ENCODE data around the gene MRM3.
"Not testable (repeated sequence)": the region's sequence is repeated elsewhere in the genome, so short reads cannot be mapped to it uniquely, and the experiment has no call there.

MRM3 gene, protein sequence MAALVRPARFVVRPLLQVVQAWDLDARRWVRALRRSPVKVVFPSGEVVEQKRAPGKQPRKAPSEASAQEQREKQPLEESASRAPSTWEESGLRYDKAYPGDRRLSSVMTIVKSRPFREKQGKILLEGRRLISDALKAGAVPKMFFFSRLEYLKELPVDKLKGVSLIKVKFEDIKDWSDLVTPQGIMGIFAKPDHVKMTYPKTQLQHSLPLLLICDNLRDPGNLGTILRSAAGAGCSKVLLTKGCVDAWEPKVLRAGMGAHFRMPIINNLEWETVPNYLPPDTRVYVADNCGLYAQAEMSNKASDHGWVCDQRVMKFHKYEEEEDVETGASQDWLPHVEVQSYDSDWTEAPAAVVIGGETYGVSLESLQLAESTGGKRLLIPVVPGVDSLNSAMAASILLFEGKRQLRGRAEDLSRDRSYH
- 16.2 to 40.3 (median 20.0) reads per million in 3 experiments for total RNA-seq

DNA sequence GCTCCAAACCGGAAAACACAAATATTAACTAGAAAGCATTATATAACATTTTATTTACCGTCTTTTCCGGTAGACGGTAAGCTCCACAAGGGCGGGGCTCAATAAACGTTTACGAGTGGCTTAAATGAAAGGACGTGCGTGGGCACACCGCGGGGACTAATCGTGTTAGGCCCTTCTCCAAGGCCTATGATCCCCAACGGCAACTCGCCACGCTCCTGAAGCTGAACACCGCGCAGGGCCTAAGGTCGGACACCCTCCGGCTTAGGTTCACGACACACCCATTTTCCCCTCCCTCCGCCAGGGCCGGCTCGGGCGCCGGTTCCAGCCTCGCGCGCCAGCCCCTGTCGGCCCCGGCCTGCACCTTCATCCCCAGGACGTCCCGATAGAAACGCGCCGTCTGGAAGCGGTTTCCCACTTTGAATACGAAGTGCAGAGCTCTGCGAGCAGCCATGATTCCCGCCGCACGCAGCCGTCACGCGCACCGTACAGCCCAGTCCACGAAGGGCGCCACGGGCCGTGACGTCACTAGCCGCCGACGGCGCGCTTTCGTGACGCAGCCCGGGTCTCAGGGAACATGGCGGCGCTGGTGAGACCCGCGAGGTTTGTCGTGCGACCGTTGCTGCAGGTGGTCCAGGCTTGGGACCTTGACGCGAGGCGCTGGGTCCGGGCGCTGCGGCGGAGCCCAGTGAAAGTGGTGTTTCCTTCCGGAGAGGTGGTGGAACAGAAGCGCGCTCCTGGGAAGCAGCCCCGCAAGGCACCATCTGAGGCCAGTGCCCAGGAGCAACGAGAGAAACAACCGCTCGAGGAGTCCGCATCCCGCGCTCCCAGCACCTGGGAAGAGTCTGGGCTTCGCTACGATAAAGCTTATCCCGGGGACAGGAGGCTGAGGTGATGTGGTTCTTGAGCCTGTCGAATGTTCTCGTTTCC lies at the start of gene MRM3, which contains the start of gene GLOD4:
Gene MRM3, plus strand, starts transcription at position 549 of the 927 bp plus-strand sequence. Its CDS starts 26 bp downstream, at position 575.
Gene GLOD4, minus strand, starts transcription at position 476 of the 927 bp plus-strand sequence. Its CDS starts 25 bp downstream, at position 451.
- peak; percentile 93 for DNase-seq

DNA sequence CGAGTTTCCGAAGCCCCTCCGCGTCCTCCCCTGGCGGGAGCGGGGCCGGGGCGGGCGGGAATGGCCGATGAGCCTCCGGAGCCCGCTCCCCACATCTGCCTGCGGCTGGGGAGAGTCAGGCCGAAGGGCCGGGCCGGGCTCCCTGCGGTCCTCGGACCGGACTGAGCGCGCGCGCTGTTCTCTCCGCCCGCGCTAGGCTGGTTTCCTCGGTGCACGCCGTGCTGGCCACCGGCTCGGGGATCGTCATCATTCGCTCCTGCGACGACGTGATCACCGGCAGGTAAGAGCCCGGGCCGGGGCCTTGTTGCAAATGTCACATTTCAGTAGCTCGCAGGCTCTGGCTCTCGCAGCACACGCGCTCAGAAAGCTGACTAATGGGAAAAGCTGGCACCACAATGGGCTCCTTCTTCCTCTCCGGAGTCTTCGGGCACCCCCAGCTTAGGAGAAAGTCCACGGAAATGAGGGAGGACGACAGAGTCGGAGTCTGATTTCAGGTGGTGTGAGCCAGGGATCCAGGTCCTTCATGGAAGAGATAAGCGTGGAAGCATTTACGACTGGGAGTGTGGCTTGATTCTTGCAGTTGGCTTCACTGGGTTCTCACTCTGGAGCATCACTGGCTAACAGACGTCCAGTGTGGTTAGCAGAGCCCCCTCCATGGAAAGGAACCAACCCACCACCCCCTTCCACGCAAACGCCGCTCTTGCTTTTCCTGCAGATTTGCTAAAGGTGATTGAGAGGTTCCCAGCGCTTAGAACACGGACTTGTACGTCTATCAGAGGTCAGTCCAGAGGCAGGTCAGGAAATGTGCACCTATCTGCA lies 49.0 kb upstream of the MRM3 start:
- no peak for DNase-seq

DNA sequence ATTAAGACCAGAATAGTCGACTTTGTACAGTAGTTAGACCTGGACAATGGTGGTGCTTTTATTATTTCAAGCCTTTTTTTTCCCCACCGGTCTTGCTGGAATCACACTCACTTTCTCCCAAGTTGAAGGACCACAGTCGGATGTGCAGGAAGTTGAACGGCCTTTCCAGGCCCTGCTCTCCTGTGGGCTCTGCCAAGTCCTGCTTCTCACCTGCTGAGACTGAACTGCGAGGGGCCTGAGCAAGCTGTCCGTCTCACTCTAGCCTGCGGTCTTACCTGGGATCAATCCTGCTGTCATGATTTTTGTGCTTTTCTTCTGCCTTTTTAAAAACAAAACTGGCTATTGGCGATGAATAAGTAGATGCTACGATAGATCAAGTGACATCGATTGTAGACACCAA lies 48.4 kb upstream of the MRM3 start:
- no peak for DNase-seq

DNA sequence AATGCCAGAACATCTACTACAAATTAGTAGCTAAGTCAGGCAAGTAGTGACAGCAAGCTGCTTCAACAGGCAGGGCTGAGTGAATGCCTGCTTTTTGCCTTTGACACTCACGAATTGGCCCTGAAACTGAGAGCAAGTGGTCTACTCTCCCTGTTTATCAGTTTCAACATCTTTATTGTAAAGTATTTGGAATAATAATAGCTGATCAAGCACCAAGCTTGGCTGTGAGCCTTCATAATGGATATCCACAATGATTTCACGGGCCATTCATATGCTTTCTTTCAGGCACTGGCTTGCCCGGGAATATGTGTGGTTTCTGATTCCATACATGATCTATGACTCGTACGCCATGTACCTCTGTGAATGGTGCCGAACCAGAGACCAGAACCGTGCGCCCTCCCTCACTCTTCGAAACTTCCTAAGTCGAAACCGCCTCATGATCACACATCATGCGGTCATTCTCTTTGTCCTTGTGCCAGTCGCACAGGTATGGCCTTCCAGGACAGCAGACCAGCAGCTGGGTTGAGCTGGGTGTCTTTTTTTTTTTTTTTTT lies 44.5 kb upstream of the MRM3 start:
- DNase-seq = no peak

DNA sequence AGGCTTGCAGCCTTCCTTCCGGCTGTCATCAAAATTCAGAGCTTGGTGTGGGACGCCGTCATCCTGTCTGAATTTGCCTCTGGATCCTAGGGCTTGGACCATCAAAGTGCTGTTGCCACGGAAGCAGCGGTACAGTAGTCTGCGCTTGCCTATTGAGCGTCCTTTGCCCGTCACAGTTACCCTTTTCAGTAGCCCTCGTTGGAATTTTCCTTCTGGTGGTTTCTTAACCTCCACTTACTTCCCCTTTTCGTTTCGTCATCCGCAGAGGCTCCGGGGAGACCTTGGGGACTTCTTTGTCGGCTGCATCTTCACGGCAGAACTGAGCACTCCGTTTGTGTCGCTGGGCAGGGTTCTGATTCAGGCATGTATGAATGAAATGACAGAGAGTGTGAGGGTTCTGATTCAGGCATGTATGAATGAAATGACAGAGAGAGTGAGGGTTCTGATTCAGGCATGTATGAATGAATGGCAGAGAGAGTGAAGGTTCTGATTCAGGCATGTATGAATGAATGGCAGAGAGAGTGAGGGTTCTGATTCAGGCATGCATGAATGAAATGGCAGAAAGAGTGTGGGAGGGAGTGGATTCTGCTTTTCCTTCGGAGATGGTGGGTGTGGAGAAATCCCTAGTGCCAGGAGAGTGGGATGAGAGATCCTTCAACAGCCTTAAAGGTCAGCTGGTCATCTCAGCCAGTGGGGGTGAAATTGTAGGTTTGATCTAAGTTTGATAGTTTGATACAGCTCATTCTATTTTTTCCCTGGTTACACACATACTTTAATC lies 41.7 kb upstream of the MRM3 start:
- peak; percentile 42 for DNase-seq

DNA sequence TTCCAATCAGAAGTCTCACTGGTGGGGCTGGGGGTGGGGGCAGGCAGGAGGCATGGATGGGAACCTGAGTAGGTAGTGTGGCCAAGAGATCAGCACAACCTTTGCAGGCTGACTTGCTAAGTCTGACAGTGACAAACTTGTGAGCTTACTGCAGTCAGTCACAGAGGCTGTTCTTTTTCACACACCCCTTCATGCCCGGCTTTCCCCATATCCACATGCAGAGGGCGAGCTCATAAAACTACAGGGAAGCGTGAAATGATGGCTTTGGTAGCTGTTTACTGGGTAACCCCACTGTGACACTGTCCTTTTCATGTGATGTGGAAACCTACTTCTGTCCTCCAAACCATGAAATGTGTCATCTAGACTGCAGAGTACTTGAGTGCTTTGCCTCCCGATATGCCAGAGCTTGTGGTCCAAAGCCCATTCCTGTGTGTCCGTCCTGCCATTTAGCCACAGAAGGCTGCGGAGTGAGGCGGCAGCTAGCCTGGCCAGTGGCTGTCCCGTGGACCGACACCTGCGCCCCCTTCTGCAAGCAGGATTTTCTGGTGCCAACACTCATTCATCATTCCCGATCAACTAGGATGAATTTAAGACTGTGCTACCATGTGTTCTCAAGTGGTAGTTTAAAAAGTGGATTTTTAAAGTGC lies 39.9 kb upstream of the MRM3 start:
- no peak for DNase-seq

DNA sequence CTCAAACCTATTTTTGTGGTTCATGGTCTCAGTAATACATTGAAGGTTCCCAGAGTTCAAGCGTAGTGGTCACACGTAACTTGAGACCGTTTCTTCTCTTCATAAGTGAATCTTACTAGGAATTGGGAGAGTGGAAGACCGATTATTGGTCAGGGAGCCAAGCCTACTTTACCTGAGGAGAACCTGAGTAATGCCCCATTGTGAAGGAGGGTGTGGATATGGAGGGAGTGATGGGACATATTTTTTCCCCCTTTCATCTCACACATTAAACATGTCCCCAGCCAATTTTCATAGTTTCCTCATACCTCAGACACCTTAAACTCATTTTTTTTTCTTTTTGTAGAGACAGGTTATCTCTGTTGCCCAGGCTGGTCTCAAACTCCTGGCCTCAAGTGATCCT lies 39.0 kb upstream of the MRM3 start:
- DNase-seq = no peak

DNA sequence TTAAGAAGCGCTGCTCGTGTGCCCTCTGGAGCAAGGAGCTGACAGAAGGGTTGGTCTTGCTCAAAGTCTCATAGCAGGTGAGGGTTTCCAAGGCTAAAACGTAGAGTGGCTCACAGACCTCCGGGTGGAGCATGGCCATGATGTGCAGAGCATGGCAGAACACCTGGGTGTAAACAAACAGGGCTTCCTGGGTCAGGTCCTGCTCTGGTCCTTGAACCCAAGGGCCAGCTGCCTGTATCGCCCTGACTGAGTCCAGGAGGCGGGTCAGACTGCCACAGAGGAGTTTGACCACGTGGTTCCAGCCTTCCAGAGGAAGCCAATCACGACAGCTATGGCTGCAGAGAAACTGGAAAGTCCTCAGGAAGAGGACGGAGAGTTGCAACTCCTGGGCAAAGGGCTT lies 37.2 kb upstream of the MRM3 start:
- no peak for DNase-seq

DNA sequence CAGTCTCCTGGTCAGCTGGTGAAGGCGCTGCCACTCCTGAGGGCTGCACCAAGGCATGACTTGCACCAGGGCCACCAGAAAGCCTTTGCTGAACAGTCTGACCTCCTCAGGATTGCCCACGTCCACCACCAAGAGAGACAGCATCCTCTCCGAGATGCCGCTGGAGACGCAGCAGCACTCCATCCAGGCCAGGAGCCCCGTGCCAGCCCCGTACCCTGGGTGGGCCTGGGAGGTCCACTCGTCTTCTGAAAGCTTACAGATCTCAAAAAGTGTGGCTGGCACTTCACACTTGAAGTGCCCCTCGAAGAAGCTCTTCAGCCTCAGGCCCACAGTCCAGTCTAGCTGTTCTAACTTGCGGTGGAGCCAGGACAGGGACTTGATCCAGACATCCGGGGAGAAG lies 36.7 kb upstream of the MRM3 start:
- no peak for DNase-seq

DNA sequence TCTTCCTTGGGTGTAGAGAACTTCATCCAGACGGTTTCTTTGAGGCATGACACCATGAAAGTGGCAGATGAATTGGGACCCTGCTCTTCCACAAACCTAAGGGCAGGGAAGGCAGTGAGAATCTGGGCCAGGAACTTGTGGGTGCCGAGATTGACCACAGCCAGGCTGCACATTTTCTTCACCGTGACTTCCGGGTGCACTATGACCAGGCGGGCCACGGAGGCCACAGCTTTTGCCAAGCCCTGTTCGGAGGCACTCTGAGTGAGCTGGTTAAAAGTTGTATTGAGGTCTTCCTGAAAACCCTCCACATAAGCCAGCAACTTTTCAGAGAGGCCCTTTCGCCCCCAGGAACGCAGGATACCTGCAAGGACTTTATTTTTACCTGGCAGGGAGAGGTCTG lies 36.0 kb upstream of the MRM3 start:
- no peak for DNase-seq

DNA sequence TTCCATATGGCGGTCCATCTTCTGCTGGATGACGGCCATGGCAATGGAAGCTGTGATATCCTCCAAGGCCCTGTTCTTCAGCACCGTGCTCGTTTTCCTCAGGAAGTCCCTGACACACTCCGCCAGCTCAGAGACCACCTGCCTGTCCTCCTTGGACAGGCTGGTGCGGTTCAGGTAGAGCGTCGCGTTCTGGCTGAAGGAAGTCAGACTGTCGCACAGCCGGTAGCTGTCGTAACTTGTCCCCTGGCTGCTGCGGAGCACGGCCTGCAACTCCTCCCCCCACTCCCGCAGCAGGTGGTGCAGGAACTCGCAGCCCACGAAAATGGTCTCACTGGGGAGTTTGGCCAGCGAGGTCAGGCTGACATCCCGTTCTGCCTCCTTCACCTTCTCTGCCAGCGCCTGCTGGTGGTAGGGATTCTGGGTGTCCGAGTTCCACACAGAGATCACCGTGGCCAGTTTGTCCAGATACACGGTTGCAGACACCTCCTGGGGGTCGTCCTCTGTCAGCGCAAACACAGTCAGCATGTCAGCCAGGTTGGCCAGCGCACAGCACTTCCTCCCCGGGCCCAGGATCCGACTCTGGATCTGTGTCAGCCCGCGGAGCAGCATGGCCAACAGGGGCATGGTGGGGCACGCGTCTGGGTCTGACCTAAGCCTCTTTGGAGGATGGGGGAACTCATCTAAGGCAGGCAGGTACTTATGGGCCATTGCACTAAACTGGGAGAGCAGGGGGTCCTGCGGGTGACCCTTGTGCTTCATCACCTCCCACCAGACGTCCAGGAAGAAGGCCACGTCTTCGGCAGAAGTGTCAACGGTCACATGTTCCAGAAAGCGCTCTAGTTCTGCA lies 35.1 kb upstream of the MRM3 start:
- DNase-seq = no peak

DNA sequence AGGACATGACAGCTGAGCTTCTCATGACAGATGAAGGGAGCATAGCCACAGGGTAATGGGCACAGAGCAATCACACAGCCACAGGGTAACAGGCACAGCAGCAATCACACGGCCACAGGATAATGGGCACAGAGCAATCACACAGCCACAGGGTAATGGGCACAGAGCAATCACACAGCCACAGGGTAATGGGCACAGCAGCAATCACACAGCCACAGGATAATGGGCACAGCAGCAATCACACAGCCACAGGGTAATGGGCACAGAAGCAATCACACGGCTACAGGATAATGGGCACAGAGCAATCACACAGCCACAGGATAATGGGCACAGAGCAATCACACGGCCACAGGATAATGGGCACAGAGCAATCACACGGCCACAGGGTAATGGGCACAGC lies 33.5 kb upstream of the MRM3 start:
- DNase-seq = not testable (repeated sequence)

DNA sequence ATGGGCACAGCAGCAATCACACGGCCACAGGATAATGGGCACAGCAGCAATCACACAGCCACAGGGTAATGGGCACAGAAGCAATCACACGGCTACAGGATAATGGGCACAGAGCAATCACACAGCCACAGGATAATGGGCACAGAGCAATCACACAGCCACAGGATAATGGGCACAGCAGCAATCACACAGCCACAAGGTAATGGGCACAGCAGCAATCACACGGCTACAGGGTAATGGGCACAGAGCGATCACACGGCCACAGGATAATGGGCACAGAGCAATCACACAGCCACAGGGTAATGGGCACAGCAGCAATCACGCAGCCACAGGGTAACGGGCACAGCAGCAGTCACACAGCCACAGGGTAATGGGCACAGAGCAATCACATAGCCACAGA lies 32.8 kb upstream of the MRM3 start:
- DNase-seq = not testable (repeated sequence)

DNA sequence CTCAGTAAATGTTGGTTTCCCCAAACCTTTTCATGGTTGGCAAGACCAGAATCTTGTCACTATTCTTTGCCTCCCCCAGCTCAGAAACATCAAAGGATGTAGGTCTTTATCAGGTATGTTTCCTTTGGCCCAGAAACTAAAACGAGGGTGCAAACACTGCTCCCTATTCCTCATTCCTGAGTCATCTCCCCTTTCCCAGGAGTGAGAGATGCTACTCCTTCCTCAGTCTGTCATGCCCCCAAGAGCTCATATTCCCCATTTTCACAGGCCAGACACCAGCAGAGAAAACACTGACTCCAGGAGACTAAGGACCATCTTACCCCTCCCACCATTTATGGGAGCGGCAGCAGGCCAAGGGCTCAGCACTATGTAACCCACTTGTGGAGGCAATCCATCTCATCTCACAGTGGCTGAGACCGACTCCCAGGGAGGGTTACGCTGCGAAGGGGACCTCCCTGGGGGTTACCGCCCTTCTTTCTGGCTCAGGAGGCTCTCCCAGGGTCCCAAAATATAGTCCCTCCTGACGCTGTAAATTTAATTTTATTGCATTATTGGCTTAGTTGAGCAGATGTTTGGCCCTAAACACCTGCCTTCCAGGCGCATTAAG lies 31.6 kb upstream of the MRM3 start:
- no peak for DNase-seq

DNA sequence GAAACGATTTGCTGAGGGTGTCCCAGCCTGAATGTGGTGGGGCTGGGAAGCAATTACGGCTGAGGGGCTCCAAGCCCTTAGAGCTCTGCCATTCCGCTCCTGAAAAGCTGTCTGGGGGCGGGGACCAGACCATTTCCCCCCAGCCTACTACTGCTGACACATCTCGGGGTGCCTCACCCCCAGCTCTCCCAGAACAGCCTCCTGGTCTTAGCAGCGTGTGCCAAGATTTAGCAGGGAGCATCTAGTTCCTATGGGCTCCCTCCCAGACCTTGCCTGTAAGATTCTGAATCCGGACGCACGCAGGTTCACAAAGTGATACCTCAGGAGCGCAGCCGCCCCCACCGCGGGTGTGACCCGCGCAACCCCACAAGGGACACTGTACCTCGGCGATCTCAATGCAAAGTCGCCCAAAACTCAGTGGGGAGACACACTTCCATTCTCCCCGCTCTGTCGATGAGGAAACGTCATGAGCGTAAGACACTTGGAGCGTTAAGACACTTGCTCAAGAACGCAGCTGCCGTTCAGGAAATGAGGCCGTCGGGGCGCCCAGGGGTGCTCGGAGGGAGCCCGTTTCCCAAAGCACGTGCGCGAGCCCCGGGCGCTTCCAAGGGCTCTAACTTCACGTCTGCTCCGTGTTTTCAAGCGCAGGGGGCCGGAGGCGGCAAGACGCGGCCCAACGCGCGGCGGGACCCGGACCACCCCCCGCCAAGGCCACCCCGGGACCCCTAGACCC lies 30.7 kb upstream of the MRM3 start:
- DNase-seq = peak; percentile 55

DNA sequence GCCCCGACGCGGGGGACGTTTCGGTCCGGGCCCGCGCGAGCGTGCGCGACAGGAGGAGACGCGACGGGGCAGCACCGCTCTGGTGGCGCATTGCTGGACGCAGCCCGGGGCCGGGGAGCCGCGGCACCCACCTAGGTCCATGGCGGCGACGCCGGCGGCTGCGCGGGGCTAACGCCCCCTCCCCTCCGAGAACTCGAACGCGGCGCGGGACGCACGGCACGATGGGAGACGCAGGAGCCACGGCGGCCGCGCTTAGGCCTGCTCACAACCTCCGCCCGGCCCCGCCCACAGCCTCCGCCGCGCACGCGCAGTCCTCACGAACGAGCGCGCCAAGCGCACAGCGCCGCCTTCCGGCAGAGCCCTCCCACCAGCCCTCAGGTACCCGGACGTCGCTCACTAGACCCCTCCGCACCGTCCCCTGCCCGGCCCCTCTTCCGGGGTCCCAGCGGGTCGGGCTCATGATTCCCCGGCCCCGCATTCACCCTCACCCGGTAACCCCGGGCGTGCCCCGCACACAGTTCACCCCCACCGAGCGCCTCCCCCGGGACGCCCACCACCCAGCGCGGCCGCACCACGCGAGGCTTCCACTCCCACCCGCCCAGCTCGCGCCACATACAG lies 30.0 kb upstream of the MRM3 start, which contains the start of gene GEMIN4:
Gene GEMIN4, minus strand, starts transcription at position 263 of the 618 bp plus-strand sequence. Its CDS starts 122 bp downstream, at position 141.
- DNase-seq = peak; percentile 95

DNA sequence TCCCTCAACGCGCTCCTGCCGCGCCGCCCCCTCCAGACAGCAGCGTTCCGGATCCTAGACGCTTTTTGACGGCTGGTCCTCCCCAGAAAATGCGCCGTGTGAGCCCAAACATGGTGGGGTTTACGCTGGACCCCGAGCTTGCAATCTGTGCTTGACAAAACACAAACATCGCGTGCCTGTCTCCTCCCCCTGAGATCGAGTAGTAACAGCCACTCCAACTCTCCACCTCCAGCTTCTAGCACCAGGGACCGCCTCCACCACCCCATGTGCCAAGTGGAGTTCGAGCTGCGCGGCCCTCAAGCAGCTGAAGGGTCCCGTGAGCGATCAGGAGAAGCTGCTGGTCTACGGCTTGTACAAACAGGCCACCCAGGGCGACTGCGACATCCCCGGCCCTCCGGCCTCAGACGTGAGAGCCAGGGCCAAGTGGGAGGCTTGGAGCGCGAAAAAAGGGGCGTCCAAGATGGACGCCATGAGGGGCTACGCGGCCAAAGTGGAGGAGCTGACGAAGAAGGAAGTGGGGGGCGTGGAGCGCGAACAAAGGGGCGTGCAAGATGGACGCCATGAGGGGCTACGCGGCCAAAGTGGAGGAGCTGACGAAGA lies 29.4 kb upstream of the MRM3 start:
- DNase-seq = no peak

DNA sequence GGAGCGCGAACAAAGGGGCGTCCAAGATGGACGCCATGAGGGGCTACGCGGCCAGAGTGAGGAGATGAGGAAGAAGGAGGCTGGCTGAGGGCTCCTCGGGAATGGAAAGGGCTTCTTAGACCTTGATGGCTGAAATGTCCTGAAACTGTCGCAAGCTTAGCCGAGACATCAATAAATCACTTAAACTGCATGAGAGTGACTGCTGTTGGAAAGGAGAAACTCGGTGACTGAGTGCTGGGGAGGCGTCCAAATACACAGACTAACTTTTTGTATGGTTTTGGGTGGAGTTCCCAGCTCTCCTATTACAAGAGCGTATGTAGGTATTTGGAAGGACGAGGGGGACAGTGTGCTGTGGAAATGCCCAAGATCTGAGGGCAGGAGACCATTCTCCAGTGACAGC lies 28.7 kb upstream of the MRM3 start:
- DNase-seq = no peak
